Naive thymus-derived CD4-positive, alpha-beta T cell (primary cell): ENCODE data around the gene HOXA5. TPM values are rescaled to one million over a fixed set of nuclear protein-coding genes. Genes with fewer than 3 reads are reported as not detected.

Experiments used
- ATAC-seq: fragments of 150-1000 bp; cut with Tn5 transposase; 2 replicates; pipeline ENCODE4 v1.10.0; 2021; ENCODE audit warnings: mild to moderate bottlenecking, moderate library complexity
- CTCF ChIA-PET: fragments of 350-600 bp; sonication (Branson Sonifier 250); formaldehyde crosslinking; loops from one replicate; lab custom pipeline; 2021; ENCODE audit warnings: antibody characterized with exemption; lab: Charles Lee
- POLR2A ChIA-PET: fragments of 350-600 bp; sonication (Branson Sonifier 250); formaldehyde crosslinking; loops from one replicate; lab custom pipeline; 2021; ENCODE audit warnings: antibody characterized with exemption, inconsistent platforms; lab: Charles Lee
- DNase-seq, 9 donors: peaks; one replicate each; pipeline versions ENCODE4 v3.0.0 to v3.0.0-alpha.2; 2020 to 2022; ENCODE audit warnings: mixed read lengths in 1 of 9
- H3K27ac ChIP-seq: one replicate; pipeline ENCODE4 v1.7.0; 2013; ENCODE audit warnings: mild to moderate bottlenecking, low read depth, low read length, moderate library complexity
- H3K27me3 ChIP-seq, 2 donors: one replicate each; pipeline ENCODE4 v1.7.0; 2013; ENCODE audit warnings: low read length in 2 of 2, mild to moderate bottlenecking in 2 of 2, moderate library complexity in 2 of 2; ENCODE audit not compliant: control insufficient read depth in 2 of 2, insufficient read depth in 2 of 2
- H3K36me3 ChIP-seq, 3 experiments: 1 replicate in 2 of 3; 2 replicates in 1 of 3; pipeline ENCODE4 v1.7.0; 2013; ENCODE audit warnings: low read length in 3 of 3, mild to moderate bottlenecking in 3 of 3, moderate library complexity in 1 of 3; ENCODE audit not compliant: insufficient read depth in 3 of 3, control insufficient read depth in 2 of 3
- H3K4me1 ChIP-seq, 2 donors: one replicate each; pipeline ENCODE4 v1.7.0; 2013; ENCODE audit warnings: low read length in 2 of 2, mild to moderate bottlenecking in 2 of 2, moderate library complexity in 1 of 2; ENCODE audit not compliant: control insufficient read depth in 2 of 2, insufficient read depth in 2 of 2
- H3K4me3 ChIP-seq: 2 replicates; pipeline ENCODE4 v1.7.0; 2013; ENCODE audit warnings: mild to moderate bottlenecking, low read length
- H3K9me3 ChIP-seq, 3 experiments: 1 replicate in 2 of 3; 2 replicates in 1 of 3; pipeline ENCODE4 v1.7.0; 2013; ENCODE audit warnings: low read length in 3 of 3; ENCODE audit not compliant: control insufficient read depth in 2 of 3
- H3K27ac Mint-ChIP-seq, 9 donors: one replicate each; pipeline ENCODE4 v1.8.0; 2020 to 2022; ENCODE audit warnings: mixed read lengths in 9 of 9, mild to moderate bottlenecking in 8 of 9, moderate library complexity in 5 of 9, inconsistent platforms in 2 of 9
- H3K27me3 Mint-ChIP-seq, 5 donors: one replicate each; pipeline ENCODE4 v1.8.0; 2021 to 2022; ENCODE audit warnings: mixed read lengths in 5 of 5, mild to moderate bottlenecking in 1 of 5
- H3K36me3 Mint-ChIP-seq, 5 donors: one replicate each; pipeline ENCODE4 v1.8.0; 2020 to 2022; ENCODE audit warnings: mixed read lengths in 5 of 5, mild to moderate bottlenecking in 3 of 5, inconsistent platforms in 1 of 5
- H3K4me1 Mint-ChIP-seq, 7 donors: one replicate each; pipeline ENCODE4 v1.8.0; 2020 to 2022; ENCODE audit warnings: mixed read lengths in 7 of 7, mild to moderate bottlenecking in 3 of 7, inconsistent platforms in 1 of 7
- H3K4me3 Mint-ChIP-seq, 10 donors: one replicate each; pipeline ENCODE4 v1.8.0; 2020 to 2022; ENCODE audit warnings: mild to moderate bottlenecking in 10 of 10, mixed read lengths in 10 of 10, moderate library complexity in 6 of 10, inconsistent platforms in 2 of 10
- H3K9me3 Mint-ChIP-seq, 11 donors: one replicate each; pipeline ENCODE4 v1.8.0; 2020 to 2022; ENCODE audit warnings: mixed read lengths in 11 of 11, mild to moderate bottlenecking in 4 of 11, inconsistent platforms in 1 of 11, moderate library complexity in 1 of 11
- intact Hi-C, 2 donors: fragments of 100-400 bp; cut with micrococcal nuclease; formaldehyde crosslinking; loops; one replicate each; pipeline ENCODE4 v1.15.1; 2023
- polyA plus RNA-seq, 2 donors: library from polyadenylated mRNA; unstranded; fragments of 300-500 nt; fragmentation: Illumina TruSeq; gene quantifications; one replicate each; pipeline ENCODE4 v1.2.3, GENCODE V29; 2021
- total RNA-seq, 6 experiments: library from RNA in 5 of 6; stranded (reverse) in 5 of 6; gene quantifications; 1 replicate in 5 of 6; 2 replicates in 1 of 6; pipeline ENCODE4 v1.2.3 and lab custom pipeline; 2021 to 2026

HOXA5 gene
- total and polyA plus RNA-seq, 7 experiments from 2014 or later = 0.88 to 2.2 TPM; not detected in 5

- H3K27me3 ChIP-seq = peaks cover 0 to 17% of the 10 kb centered on the region in 2 donors
- Mint-ChIP-seq H3K9me3 (peaks cover 0 to 3% (median 0%) of the 10 kb centered on the region in 11 donors), H3K27ac (no peak overlapping the region), H3K4me1 (peaks cover 0 to 17% (median 9%) of the 10 kb centered on the region in 7 donors), H3K36me3 (peaks cover 0 to 3% (median 0%) of the 10 kb centered on the region in 5 donors), H3K27me3 (peaks cover 32 to 59% (median 53%) of the 10 kb centered on the region in 5 donors), H3K4me3 (no peak overlapping the region)
- no peak overlapping the region for H3K4me3 ChIP-seq
- POLR2A ChIA-PET = no interaction called here
- no peak overlapping the region for H3K27ac ChIP-seq
- DNase-seq (no peak), ATAC-seq (no peak)
- peaks cover 0 to 5% of the 10 kb centered on the region in 2 donors for H3K4me1 ChIP-seq
- no peaks in the 10 kb centered on the region for H3K9me3 ChIP-seq
- no peaks in the 10 kb centered on the region for H3K36me3 ChIP-seq
- intact Hi-C loops = no loop called here
- CTCF ChIA-PET = interaction anchor here (0.6 to 1.5 kb wide), 2 partner anchors 17 to 981 kb away, joined by 3 to 6 read pairs; no protein-coding TSS in a partner anchor
These were observed 684 bp upstream of the HOXA5 start for GRCh38 chr7:27143950-27144780.

DNA sequence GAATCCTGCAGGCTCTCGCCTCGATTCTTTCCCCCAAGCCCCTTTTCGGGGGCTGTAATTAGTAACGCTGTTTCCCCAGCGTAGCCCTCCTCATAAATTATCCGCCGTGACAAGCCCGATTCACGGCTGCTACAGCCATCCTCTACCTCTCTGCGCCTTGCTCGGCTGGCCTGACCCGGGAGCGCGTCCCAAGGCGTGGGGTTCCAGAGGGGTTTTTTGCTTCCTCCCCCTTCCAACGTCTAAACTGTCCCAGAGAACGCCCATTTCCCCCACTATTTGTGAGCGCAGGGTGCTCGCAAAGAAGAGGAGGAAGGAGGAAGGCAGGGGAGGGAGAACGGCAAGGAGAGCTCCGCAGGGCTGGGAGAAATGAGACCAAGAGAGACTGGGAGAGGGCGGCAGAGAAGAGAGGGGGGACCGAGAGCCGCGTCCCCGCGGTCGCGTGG lies 880 bp downstream of the HOXA5 start:
- peaks cover 27 to 60% (median 55%) of the 10 kb centered on the region in 5 donors for H3K27me3 Mint-ChIP-seq
- H3K27ac Mint-ChIP-seq = no peak overlapping the region

GRCh38 chr7:27141923-27142579 lies 1.4 kb downstream of the HOXA5 start:
- H3K4me3 Mint-ChIP-seq = peak overlapping the region in 1 of 10 donors; percentile 79
- peaks cover 0 to 3% (median 0%) of the 10 kb centered on the region in 11 donors for H3K9me3 Mint-ChIP-seq
- CTCF ChIA-PET = no interaction called here
- intact Hi-C loops = no loop called here
- peaks cover 0 to 6% (median 0%) of the 10 kb centered on the region in 7 donors for H3K4me1 Mint-ChIP-seq
- Histone ChIP-seq H3K9me3 (no peaks in the 10 kb centered on the region), H3K4me3 (no peak overlapping the region), H3K27ac (no peak overlapping the region), H3K27me3 (peaks cover 0 to 9% of the 10 kb centered on the region in 2 donors), H3K4me1 (no peaks in the 10 kb centered on the region), H3K36me3 (no peaks in the 10 kb centered on the region)
- H3K27ac Mint-ChIP-seq = peak overlapping the region in 1 of 9 donors; percentile 12
- POLR2A ChIA-PET = no interaction called here
- peaks cover 0 to 3% (median 0%) of the 10 kb centered on the region in 5 donors for H3K36me3 Mint-ChIP-seq
- no peak for DNase-seq
- H3K27me3 Mint-ChIP-seq = peaks cover 27 to 61% (median 56%) of the 10 kb centered on the region in 5 donors
- no peak for ATAC-seq

More for the DNA sequence above, 880 bp downstream of the HOXA5 start:
- intact Hi-C loops = no loop called here
- Histone ChIP-seq H3K9me3 (no peaks in the 10 kb centered on the region), H3K27me3 (peaks cover 0 to 9% of the 10 kb centered on the region in 2 donors), H3K27ac (no peak overlapping the region), H3K4me1 (no peaks in the 10 kb centered on the region), H3K4me3 (no peak overlapping the region), H3K36me3 (no peaks in the 10 kb centered on the region)
- Mint-ChIP-seq H3K9me3 (peaks cover 0 to 3% (median 0%) of the 10 kb centered on the region in 11 donors), H3K4me1 (peaks cover 0 to 9% (median 4%) of the 10 kb centered on the region in 7 donors), H3K36me3 (peaks cover 0 to 3% (median 0%) of the 10 kb centered on the region in 5 donors), H3K4me3 (peak overlapping the region in 5 of 10 donors; percentile 21 to 79 (median 48))
- no peak for ATAC-seq
- POLR2A ChIA-PET = no interaction called here
- CTCF ChIA-PET = no interaction called here
- no peak for DNase-seq

GRCh38 chr7:27141137-27141922 lies 2.2 kb downstream of the HOXA5 start:
- no peak overlapping the region for H3K4me3 ChIP-seq
- POLR2A ChIA-PET = no interaction called here
- no peak for ATAC-seq
- peak overlapping the region in 1 of 9 donors; percentile 12 for H3K27ac Mint-ChIP-seq
- peaks cover 27 to 58% (median 56%) of the 10 kb centered on the region in 5 donors for H3K27me3 Mint-ChIP-seq
- H3K27me3 ChIP-seq = peaks cover 0 to 2% of the 10 kb centered on the region in 2 donors
- H3K4me1 Mint-ChIP-seq = peaks cover 0 to 5% (median 0%) of the 10 kb centered on the region in 7 donors
- H3K4me1 ChIP-seq = no peaks in the 10 kb centered on the region
- H3K9me3 Mint-ChIP-seq = peaks cover 0 to 3% (median 0%) of the 10 kb centered on the region in 11 donors
- H3K4me3 Mint-ChIP-seq = no peak overlapping the region
- DNase-seq = no peak
- H3K9me3 ChIP-seq = no peaks in the 10 kb centered on the region
- intact Hi-C loops = no loop called here
- CTCF ChIA-PET = no interaction called here
- H3K36me3 ChIP-seq = no peaks in the 10 kb centered on the region
- H3K27ac ChIP-seq = no peak overlapping the region
- peaks cover 0 to 3% (median 0%) of the 10 kb centered on the region in 5 donors for H3K36me3 Mint-ChIP-seq

GRCh38 chr7:27140126-27140857 lies 3.2 kb downstream of the HOXA5 start:
- intact Hi-C loops = no loop called here
- CTCF ChIA-PET = interaction anchor here (0.6 kb wide), 2 partner anchors 173 to 1078 kb away, joined by 3 to 4 read pairs; no protein-coding TSS in a partner anchor
- no peak overlapping the region for H3K4me3 Mint-ChIP-seq

More at GRCh38 chr7:27140126-27140857, 3.2 kb downstream of the HOXA5 start:
- peaks cover 32 to 61% (median 56%) of the 10 kb centered on the region in 5 donors for H3K27me3 Mint-ChIP-seq
- Histone ChIP-seq H3K4me3 (no peak overlapping the region), H3K27ac (no peak overlapping the region), H3K9me3 (no peaks in the 10 kb centered on the region), H3K36me3 (no peaks in the 10 kb centered on the region), H3K27me3 (peaks cover 0 to 3% of the 10 kb centered on the region in 2 donors), H3K4me1 (no peaks in the 10 kb centered on the region)
- peaks cover 0 to 3% (median 0%) of the 10 kb centered on the region in 5 donors for H3K36me3 Mint-ChIP-seq
- ATAC-seq = no peak
- peaks cover 0 to 7% (median 2%) of the 10 kb centered on the region in 7 donors for H3K4me1 Mint-ChIP-seq
- POLR2A ChIA-PET = no interaction called here
- peaks cover 0 to 3% (median 0%) of the 10 kb centered on the region in 11 donors for H3K9me3 Mint-ChIP-seq
- H3K27ac Mint-ChIP-seq = no peak overlapping the region
- DNase-seq = no peak
